Measurements from ENCODE around the gene AOX1.

The AOX1 gene

GRCh38 chr2:200635251-200635650 lies 49.4 kb downstream of the AOX1 start:
- H3K4me3 ChIP-seq (ENCODE audit: low read depth, low read length): no peak overlapping the region
- TF ChIP-seq KLF1 (tag by site-specific recombination; IDR thresholded peaks at IDR 0.05) (no peak), MZF1 (tag by site-specific recombination; IDR thresholded peaks at IDR 0.05; ENCODE audit: borderline replicate concordance) (no peak)
- no peaks in the 10 kb centered on the region for H3K9me3 ChIP-seq (ENCODE audit: control insufficient read depth, insufficient read depth, low read depth, low read length)
- H3K27ac ChIP-seq (ENCODE audit: extremely low read depth, low read depth, low read length): no peak overlapping the region
- CTCF ChIA-PET: no interaction called here
- POLR2A ChIA-PET: no interaction called here
- H3K36me3 ChIP-seq (ENCODE audit: control insufficient read depth in 2 of 2, insufficient read depth in 1 of 2, low read length in 2 of 2): no peaks in the 10 kb centered on the region
- H3K4me1 ChIP-seq (ENCODE audit: control insufficient read depth, insufficient read depth, low read length): no peaks in the 10 kb centered on the region

GRCh38 chr2:200637901-200638300 lies 52.1 kb downstream of the AOX1 start:
- TF ChIP-seq, protein P1, sequence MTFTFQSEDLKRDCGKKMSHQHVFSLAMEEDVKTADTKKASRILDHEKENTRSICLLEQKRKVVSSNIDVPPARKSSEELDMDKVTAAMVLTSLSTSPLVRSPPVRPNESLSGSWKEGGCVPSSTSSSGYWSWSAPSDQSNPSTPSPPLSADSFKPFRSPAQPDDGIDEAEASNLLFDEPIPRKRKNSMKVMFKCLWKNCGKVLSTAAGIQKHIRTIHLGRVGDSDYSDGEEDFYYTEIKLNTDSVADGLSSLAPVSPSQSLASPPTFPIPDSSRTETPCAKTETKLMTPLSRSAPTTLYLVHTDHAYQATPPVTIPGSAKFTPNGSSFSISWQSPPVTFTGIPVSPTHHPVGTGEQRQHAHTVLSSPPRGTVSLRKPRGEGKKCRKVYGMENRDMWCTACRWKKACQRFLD (tag by site-specific recombination; IDR thresholded peaks at IDR 0.05): no peak
- TF ChIP-seq ZNF138 (tag by site-specific recombination; IDR thresholded peaks at IDR 0.05; ENCODE audit: borderline replicate concordance): no peak
- TF ChIP-seq ZNF2 (tag by site-specific recombination; IDR thresholded peaks at IDR 0.05): no peak
- no peak for TF ChIP-seq ZBTB17 (tag by site-specific recombination; IDR thresholded peaks at IDR 0.05)
- TF ChIP-seq ZNF768 (tag by site-specific recombination; IDR thresholded peaks at IDR 0.05): no peak
- no peak for TF ChIP-seq ZNF48 (tag by site-specific recombination; IDR thresholded peaks at IDR 0.05)
- no peak for TF ChIP-seq ZNF549 (tag by site-specific recombination; IDR thresholded peaks at IDR 0.05)
- TF ChIP-seq ZNF10 (tag by site-specific recombination; IDR thresholded peaks at IDR 0.05): no peak
- TF ChIP-seq SP2 (tag by site-specific recombination; IDR thresholded peaks at IDR 0.05): no peak
- TF ChIP-seq EGR2 (tag by site-specific recombination; IDR thresholded peaks at IDR 0.05; ENCODE audit: low read depth): no peak
- TF ChIP-seq ZBTB1 (tag by site-specific recombination; IDR thresholded peaks at IDR 0.05): no peak
- no peak for TF ChIP-seq WT1 (tag by site-specific recombination; IDR thresholded peaks at IDR 0.05)
- ChIA-PET POLR2A (no interaction called here), CTCF (no interaction called here)
- Histone ChIP-seq H3K9me3 (ENCODE audit: control insufficient read depth, insufficient read depth, low read depth, low read length) (no peaks in the 10 kb centered on the region), H3K27ac (ENCODE audit: extremely low read depth, low read depth, low read length) (no peak overlapping the region), H3K4me3 (ENCODE audit: low read depth, low read length) (no peak overlapping the region), H3K36me3 (ENCODE audit: control insufficient read depth in 2 of 2, insufficient read depth in 1 of 2, low read length in 2 of 2) (no peaks in the 10 kb centered on the region), H3K4me1 (ENCODE audit: control insufficient read depth, insufficient read depth, low read length) (no peaks in the 10 kb centered on the region)

DNA sequence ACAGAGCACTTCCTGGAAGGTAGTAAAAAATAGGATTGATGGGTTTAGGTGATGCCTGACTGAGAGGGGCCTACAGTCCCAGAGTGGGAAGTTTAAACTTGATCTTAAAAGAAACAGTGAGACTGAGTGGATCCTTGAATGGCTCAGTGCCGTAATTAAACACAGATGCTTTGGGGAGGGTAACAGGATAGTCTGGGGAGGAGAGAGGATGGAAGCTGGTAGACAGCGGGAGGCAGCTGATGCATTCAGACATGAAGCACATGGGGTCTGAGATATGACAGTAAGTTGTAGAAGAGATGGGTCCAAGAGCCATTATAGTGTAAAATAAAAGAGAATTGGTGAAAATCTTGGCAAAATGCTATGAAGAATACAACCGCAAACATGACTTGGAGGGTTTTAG lies 54.4 kb downstream of the AOX1 start:
- TF ChIP-seq ZNF169 (tag by site-specific recombination; IDR thresholded peaks at IDR 0.05) (no peak), ZNF513 (tag by site-specific recombination; IDR thresholded peaks at IDR 0.05) (no peak), ZNF654 (tag by site-specific recombination; IDR thresholded peaks at IDR 0.05; ENCODE audit: low read depth) (no peak), ZBTB20 (tag by site-specific recombination; IDR thresholded peaks at IDR 0.05) (no peak), HOXA7 (CRISPR knock-in tag; IDR thresholded peaks at IDR 0.05; ENCODE audit: borderline replicate concordance) (no peak), HOXC10 (CRISPR knock-in tag; IDR thresholded peaks at IDR 0.05) (no peak), OVOL3 (tag by site-specific recombination; IDR thresholded peaks at IDR 0.05) (no peak)
- POLR2A ChIA-PET: no interaction called here
- Histone ChIP-seq H3K4me1 (ENCODE audit: control insufficient read depth, insufficient read depth, low read length) (no peaks in the 10 kb centered on the region), H3K36me3 (ENCODE audit: control insufficient read depth in 2 of 2, insufficient read depth in 1 of 2, low read length in 2 of 2) (no peaks in the 10 kb centered on the region), H3K4me3 (ENCODE audit: low read depth, low read length) (no peak overlapping the region), H3K27ac (ENCODE audit: extremely low read depth, low read depth, low read length) (no peak overlapping the region), H3K9me3 (ENCODE audit: control insufficient read depth, insufficient read depth, low read depth, low read length) (no peaks in the 10 kb centered on the region)
- CTCF ChIA-PET: no interaction called here
